DOHH2 (cell line): ENCODE data around the gene IQGAP1.

Source experiments
- CTCF ChIP-seq: fragments of 200-600 bp; sonication (generic); IDR thresholded peaks from one replicate; pipeline ENCODE4 v1.5.1; 2014; ENCODE audit warnings: antibody characterized with exemption, mild to moderate bottlenecking, low read depth, low read length; ENCODE audit not compliant: poor library complexity, severe bottlenecking
- EZH2phosphoT487 ChIP-seq: fragments of 200-600 bp; sonication (generic); IDR thresholded peaks from 2 replicates; pipeline ENCODE4 v1.6.1; 2017; ENCODE audit warnings: borderline replicate concordance, mild to moderate bottlenecking, antibody characterized with exemption, low read length, moderate library complexity, mixed read lengths

- TF ChIP-seq CTCF, result no peak
- no peak for TF ChIP-seq EZH2phosphoT487
These were observed 5.0 kb downstream of the IQGAP1 start for GRCh38 chr15:90393040-90393439.
